Ishikawa (cell line): Measurements from ENCODE around the gene DIAPH2.

Source experiments
- CEBPB ChIP-seq: IDR thresholded peaks from 2 replicates; pipeline ENCODE4 v1.6.1; 2012
- CREB1 ChIP-seq: IDR thresholded peaks from 2 replicates; pipeline ENCODE4 v1.6.1; 2012; ENCODE audit warnings: low read depth
- EGR1 ChIP-seq: IDR thresholded peaks from 2 replicates; pipeline ENCODE4 v1.6.1; 2012
- EP300 ChIP-seq: IDR thresholded peaks from 2 replicates; pipeline ENCODE4 v1.6.1; 2012; ENCODE audit warnings: borderline replicate concordance
- FOXM1 ChIP-seq: IDR thresholded peaks from 2 replicates; pipeline ENCODE4 v1.6.1; 2012; ENCODE audit warnings: low read depth, borderline replicate concordance
- MAX ChIP-seq: IDR thresholded peaks from 2 replicates; pipeline ENCODE4 v1.6.1; 2012
- NFIC ChIP-seq: IDR thresholded peaks from 2 replicates; pipeline ENCODE4 v1.6.1; 2012
- RAD21 ChIP-seq: IDR thresholded peaks from 2 replicates; pipeline ENCODE4 v1.6.1; 2012; ENCODE audit warnings: low read depth
- REST ChIP-seq: IDR thresholded peaks from 2 replicates; pipeline ENCODE4 v1.6.1; 2012; ENCODE audit warnings: low read depth, mild to moderate bottlenecking
- TAF1 ChIP-seq: IDR thresholded peaks from 2 replicates; pipeline ENCODE4 v1.6.1; 2012; ENCODE audit warnings: low read depth, mild to moderate bottlenecking
- TCF12 ChIP-seq: IDR thresholded peaks from 2 replicates; pipeline ENCODE4 v1.6.1; 2012; ENCODE audit warnings: low read depth
- TEAD4 ChIP-seq: IDR thresholded peaks from 2 replicates; pipeline ENCODE4 v1.6.1; 2012
- USF1 ChIP-seq: IDR thresholded peaks from 2 replicates; pipeline ENCODE4 v1.6.1; 2012
- YY1 ChIP-seq: IDR thresholded peaks from 2 replicates; pipeline ENCODE4 v1.6.1; 2012; ENCODE audit warnings: low read depth
- ZBTB7A ChIP-seq: IDR thresholded peaks from 2 replicates; pipeline ENCODE4 v1.6.1; 2012; ENCODE audit warnings: low read depth

Gene DIAPH2

GRCh38 chrX:97400492-97400891 is 715.9 kb downstream of the DIAPH2 start:
- no peak for TF ChIP-seq EGR1
- TF ChIP-seq NFIC: no peak
- no peak for TF ChIP-seq FOXM1
- no peak for TF ChIP-seq USF1
- TF ChIP-seq CREB1: no peak
- no peak for TF ChIP-seq RAD21
- TF ChIP-seq REST: no peak
- no peak for TF ChIP-seq EP300
- no peak for TF ChIP-seq TCF12
- no peak for TF ChIP-seq CEBPB
- no peak for TF ChIP-seq ZBTB7A
- TF ChIP-seq TEAD4: no peak
- no peak for TF ChIP-seq TAF1
- no peak for TF ChIP-seq MAX
- TF ChIP-seq YY1: no peak

- no peak for TF ChIP-seq CEBPB
- no peak for TF ChIP-seq TAF1
- TF ChIP-seq YY1: no peak
- TF ChIP-seq EGR1: no peak
These were observed 716.5 kb downstream of the DIAPH2 start for GRCh38 chrX:97401154-97401553.

GRCh38 chrX:97401586-97402136 is 717.0 kb downstream of the DIAPH2 start:
- TF ChIP-seq ZBTB7A (no peak), RAD21 (no peak), TEAD4 (no peak), EGR1 (no peak), MAX (no peak), TAF1 (no peak), YY1 (no peak), CREB1 (no peak), CEBPB (no peak), TCF12 (no peak), EP300 (no peak)

- TF ChIP-seq EGR1: no peak
- no peak for TF ChIP-seq CREB1
- no peak for TF ChIP-seq YY1
- no peak for TF ChIP-seq TCF12
- TF ChIP-seq MAX: no peak
- no peak for TF ChIP-seq FOXM1
- no peak for TF ChIP-seq EP300
- TF ChIP-seq TEAD4: no peak
- TF ChIP-seq CEBPB: no peak
- no peak for TF ChIP-seq RAD21
- no peak for TF ChIP-seq NFIC
- no peak for TF ChIP-seq USF1
- TF ChIP-seq REST: no peak
- TF ChIP-seq TAF1: no peak
- TF ChIP-seq ZBTB7A: no peak
These were observed 717.7 kb downstream of the DIAPH2 start for GRCh38 chrX:97402333-97402732.

GRCh38 chrX:97402903-97403302 is 718.3 kb downstream of the DIAPH2 start:
- TF ChIP-seq MAX (no peak), NFIC (no peak), FOXM1 (no peak), TCF12 (no peak), USF1 (no peak), ZBTB7A (no peak), YY1 (no peak)
